ENCODE data around the gene DPP4. TPM values are rescaled to one million over a fixed set of nuclear protein-coding genes. Genes with fewer than 3 reads are reported as not detected.
A peak's percentile ranks its signal among the peaks of the same experiment; 100 is the strongest.
"Not testable (repeated sequence)": the region's sequence is repeated elsewhere in the genome, so short reads cannot be mapped to it uniquely, and the experiment has no call there.

DPP4 gene
- total RNA-seq, 1 experiment from 2014 or later: 17.5 TPM

- no peak for DNase-seq (ENCODE audit: low read depth)
Observed at GRCh38 chr2:161961061-161961460, 113.0 kb downstream of the DPP4 start.

GRCh38 chr2:161956738-161957137 is 117.3 kb downstream of the DPP4 start:
- no peak for DNase-seq (ENCODE audit: low read depth)

- no peak for DNase-seq (ENCODE audit: low read depth)
Observed at GRCh38 chr2:161955211-161955610, 118.8 kb downstream of the DPP4 start.

- DNase-seq (ENCODE audit: low read depth): no peak
Observed at GRCh38 chr2:161954103-161954502, 119.9 kb downstream of the DPP4 start.

- not testable (repeated sequence) for DNase-seq (ENCODE audit: low read depth)
Observed at GRCh38 chr2:161953367-161953766, 120.6 kb downstream of the DPP4 start.

- DNase-seq (ENCODE audit: low read depth): no peak
Observed at GRCh38 chr2:161952783-161953191, 121.2 kb downstream of the DPP4 start.

- DNase-seq (ENCODE audit: low read depth): no peak
Observed at GRCh38 chr2:161947836-161948235, 126.2 kb downstream of the DPP4 start.

GRCh38 chr2:161947406-161947805 is 126.6 kb downstream of the DPP4 start:
- DNase-seq (ENCODE audit: low read depth): no peak

- peak; percentile 41 for DNase-seq (ENCODE audit: low read depth)
Observed at GRCh38 chr2:161946489-161947107, 127.4 kb downstream of the DPP4 start.

- no peak for DNase-seq (ENCODE audit: low read depth)
Observed at GRCh38 chr2:161943011-161943410, 131.0 kb downstream of the DPP4 start.

Other genes with a start within 250 kb of the DPP4 start
- not detected in 2 replicates for gene GCG, start 78.0 kb upstream of the DPP4 start, total RNA-seq (2014; rRNA removed; shearing (Covaris generic))
- gene FAP, start 169.2 kb upstream of the DPP4 start, total RNA-seq (2014; rRNA removed; shearing (Covaris generic)): 22.8 and 31.9 TPM in 2 replicates
- gene IFIH1, start 244.5 kb upstream of the DPP4 start, total RNA-seq (2014; rRNA removed; shearing (Covaris generic)): 70.9 and 90.2 TPM in 2 replicates

All from M059J (cell line).